Mammary epithelial cell (primary cell): Measurements from ENCODE around the gene MINDY3.

ENCODE experiments used
- EZH2 ChIP-seq: IDR thresholded peaks from 2 replicates; pipeline ENCODE4 v1.6.1; 2012; ENCODE audit warnings: low read length, inconsistent platforms, borderline replicate concordance
- TF ChIP-seq, protein P1 (sequence below), 2 donors: IDR thresholded peaks in 1 of 2; conservative IDR thresholded peaks in 1 of 2; 2 replicates each; pipeline ENCODE4 v1.5.1; 2011 to 2012; ENCODE audit warnings: inconsistent platforms in 2 of 2, low read length in 2 of 2, mild to moderate bottlenecking in 2 of 2, control low read depth in 1 of 2, low read depth in 1 of 2; ENCODE audit not compliant: insufficient read depth in 1 of 2; ENCODE audit errors: extremely low read depth in 1 of 2

DNA sequence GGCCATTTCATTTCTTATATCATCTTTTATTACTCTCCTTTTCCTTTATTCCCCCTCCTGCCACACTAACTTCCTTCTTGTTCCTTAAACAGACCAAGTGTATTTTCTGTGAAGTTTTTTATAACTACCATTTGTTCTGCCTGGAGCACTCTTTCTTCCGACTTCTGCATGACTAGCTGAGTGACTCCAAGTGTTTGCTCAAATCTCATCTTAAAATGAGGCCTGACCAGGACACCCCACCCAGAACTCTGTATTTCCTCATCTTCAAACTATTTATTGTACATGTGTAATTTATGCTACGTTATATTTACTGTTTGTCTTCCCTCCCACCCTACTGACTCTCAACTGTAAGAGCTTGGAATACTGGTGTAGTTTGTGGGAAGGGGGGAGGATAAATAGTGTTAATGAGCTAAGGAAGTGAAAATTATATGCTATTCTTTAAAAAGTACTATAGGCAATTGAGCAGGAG lies 3.2 kb downstream of the MINDY3 start:
- TF ChIP-seq, protein P1, sequence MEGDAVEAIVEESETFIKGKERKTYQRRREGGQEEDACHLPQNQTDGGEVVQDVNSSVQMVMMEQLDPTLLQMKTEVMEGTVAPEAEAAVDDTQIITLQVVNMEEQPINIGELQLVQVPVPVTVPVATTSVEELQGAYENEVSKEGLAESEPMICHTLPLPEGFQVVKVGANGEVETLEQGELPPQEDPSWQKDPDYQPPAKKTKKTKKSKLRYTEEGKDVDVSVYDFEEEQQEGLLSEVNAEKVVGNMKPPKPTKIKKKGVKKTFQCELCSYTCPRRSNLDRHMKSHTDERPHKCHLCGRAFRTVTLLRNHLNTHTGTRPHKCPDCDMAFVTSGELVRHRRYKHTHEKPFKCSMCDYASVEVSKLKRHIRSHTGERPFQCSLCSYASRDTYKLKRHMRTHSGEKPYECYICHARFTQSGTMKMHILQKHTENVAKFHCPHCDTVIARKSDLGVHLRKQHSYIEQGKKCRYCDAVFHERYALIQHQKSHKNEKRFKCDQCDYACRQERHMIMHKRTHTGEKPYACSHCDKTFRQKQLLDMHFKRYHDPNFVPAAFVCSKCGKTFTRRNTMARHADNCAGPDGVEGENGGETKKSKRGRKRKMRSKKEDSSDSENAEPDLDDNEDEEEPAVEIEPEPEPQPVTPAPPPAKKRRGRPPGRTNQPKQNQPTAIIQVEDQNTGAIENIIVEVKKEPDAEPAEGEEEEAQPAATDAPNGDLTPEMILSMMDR (conservative IDR thresholded peaks at IDR 0.05 in 1 of 2, IDR thresholded peaks at IDR 0.05 in 1 of 2; ENCODE audit: extremely low read depth in 1 of 2, insufficient read depth in 1 of 2, low read depth in 1 of 2, low read length in 2 of 2), result no peak
- no peak for TF ChIP-seq EZH2
